Body of pancreas (tissue), 4 donors: ENCODE data around the gene PSMD3.

Experiments
- POLR2A ChIP-seq, 3 donors: fragments of 450-650 bp; IDR thresholded peaks; one replicate each; pipeline ENCODE4 v1.6.1; 2016; ENCODE audit warnings: antibody characterized with exemption in 3 of 3, mild to moderate bottlenecking in 2 of 3
- TF ChIP-seq, protein P1 (sequence below), 7 experiments: fragments of 450-650 bp in 4 of 7; fragments of 200-600 bp in 3 of 7; sonication (generic) in 3 of 7; IDR thresholded peaks; one replicate each; pipeline ENCODE4 v1.5.1; 2016 to 2019; ENCODE audit warnings: antibody characterized with exemption in 7 of 7

DNA sequence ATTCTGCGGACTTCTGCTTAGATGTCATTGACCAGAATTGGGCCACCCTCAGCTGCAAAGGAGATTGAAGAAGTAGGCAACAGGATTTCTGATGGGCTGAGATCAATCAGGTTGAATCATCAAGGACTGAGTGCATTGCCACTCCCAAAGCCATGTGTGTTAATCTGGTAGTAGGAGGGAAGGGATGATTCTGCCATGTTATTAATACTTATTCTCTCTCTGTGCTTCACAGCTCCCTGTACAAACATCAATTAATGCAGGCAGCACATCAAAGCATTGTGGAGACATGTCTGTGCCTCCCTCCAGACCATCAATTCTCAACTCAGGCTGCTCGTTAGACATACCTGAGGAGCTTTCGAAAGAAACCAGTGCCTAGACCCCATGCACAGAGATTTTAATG lies 41.5 kb upstream of the PSMD3 start:
- TF ChIP-seq, protein P1, sequence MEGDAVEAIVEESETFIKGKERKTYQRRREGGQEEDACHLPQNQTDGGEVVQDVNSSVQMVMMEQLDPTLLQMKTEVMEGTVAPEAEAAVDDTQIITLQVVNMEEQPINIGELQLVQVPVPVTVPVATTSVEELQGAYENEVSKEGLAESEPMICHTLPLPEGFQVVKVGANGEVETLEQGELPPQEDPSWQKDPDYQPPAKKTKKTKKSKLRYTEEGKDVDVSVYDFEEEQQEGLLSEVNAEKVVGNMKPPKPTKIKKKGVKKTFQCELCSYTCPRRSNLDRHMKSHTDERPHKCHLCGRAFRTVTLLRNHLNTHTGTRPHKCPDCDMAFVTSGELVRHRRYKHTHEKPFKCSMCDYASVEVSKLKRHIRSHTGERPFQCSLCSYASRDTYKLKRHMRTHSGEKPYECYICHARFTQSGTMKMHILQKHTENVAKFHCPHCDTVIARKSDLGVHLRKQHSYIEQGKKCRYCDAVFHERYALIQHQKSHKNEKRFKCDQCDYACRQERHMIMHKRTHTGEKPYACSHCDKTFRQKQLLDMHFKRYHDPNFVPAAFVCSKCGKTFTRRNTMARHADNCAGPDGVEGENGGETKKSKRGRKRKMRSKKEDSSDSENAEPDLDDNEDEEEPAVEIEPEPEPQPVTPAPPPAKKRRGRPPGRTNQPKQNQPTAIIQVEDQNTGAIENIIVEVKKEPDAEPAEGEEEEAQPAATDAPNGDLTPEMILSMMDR (IDR thresholded peaks at IDR 0.05) = no peak
- TF ChIP-seq POLR2A (IDR thresholded peaks at IDR 0.05) = no peak
